Endothelial cell of umbilical vein (primary cell): ENCODE measurements around the gene CAND2. TPM values are rescaled to one million over a fixed set of nuclear protein-coding genes. Genes with fewer than 3 reads are reported as not detected.

Experiments
- BruUV-seq: library from RNA; stranded (reverse); fragments of 400-500 nt; replicated peaks from 2 replicates; lab custom pipeline; 2021; lab: Mats Ljungman, UMichigan
- CTCF ChIA-PET: fragments of 300-600, 350-600 bp; sonication (Branson Sonifier 250); formaldehyde crosslinking; loops from one replicate; lab custom pipeline; 2021; ENCODE audit warnings: antibody characterized with exemption, inconsistent platforms; lab: Charles Lee
- POLR2A ChIA-PET: fragments of 300-600, 350-600 bp; sonication (Branson Sonifier 250); formaldehyde crosslinking; loops from one replicate; lab custom pipeline; 2021; ENCODE audit warnings: antibody characterized with exemption, inconsistent platforms; lab: Charles Lee
- DNase-seq: peaks from one replicate; pipeline ENCODE4 v3.0.0-alpha.2; 2011; ENCODE audit warnings: low read depth, low spot score
- FAIRE-seq: peaks from 2 replicates; lab custom pipeline; 2011; peaks lifted over from hg19 to GRCh38; lab: Jason Lieb, UNC
- H2AFZ ChIP-seq: 2 replicates; pipeline ENCODE4 v1.6.0; 2012; ENCODE audit warnings: low read depth, low read length, control low read depth, inconsistent platforms
- H3K27ac ChIP-seq: 2 replicates; pipeline ENCODE4 v1.5.1; 2011; ENCODE audit warnings: low read depth, mild to moderate bottlenecking, control low read depth, low read length, moderate library complexity; ENCODE audit not compliant: insufficient read depth
- H3K27me3 ChIP-seq, 2 experiments: 2 replicates each; pipeline versions ENCODE4 v1.6.0 to v1.6.1; 2011; ENCODE audit warnings: low read length in 2 of 2, mixed read lengths in 1 of 2; ENCODE audit not compliant: control insufficient read depth in 2 of 2, insufficient read depth in 2 of 2
- H3K36me3 ChIP-seq, 2 experiments: 2 replicates in 1 of 2; 3 replicates in 1 of 2; pipeline ENCODE4 v1.5.1; 2011; ENCODE audit warnings: low read length in 2 of 2, mild to moderate bottlenecking in 1 of 2, moderate library complexity in 1 of 2; ENCODE audit not compliant: control insufficient read depth in 2 of 2, insufficient read depth in 2 of 2; ENCODE audit errors: extremely low read depth in 1 of 2
- H3K4me1 ChIP-seq: 3 replicates; pipeline ENCODE4 v1.5.1; 2011; ENCODE audit warnings: mild to moderate bottlenecking, low read length; ENCODE audit not compliant: control insufficient read depth, insufficient read depth; ENCODE audit errors: extremely low read depth
- H3K4me2 ChIP-seq: 2 replicates; pipeline ENCODE4 v1.6.1; 2011; ENCODE audit warnings: low read length, control low read depth, mixed read lengths; ENCODE audit not compliant: insufficient read depth
- H3K4me3 ChIP-seq, 3 experiments: fragments of 200-600 bp in 1 of 3; sonication (generic), shearing (Covaris generic) in 1 of 3; replicated peaks in 1 of 3; 2 replicates each; pipeline ENCODE4 v1.5.1; 2011 to 2016; ENCODE audit warnings: control low read depth in 3 of 3, low read length in 3 of 3, mild to moderate bottlenecking in 2 of 3, inconsistent platforms in 1 of 3, low read depth in 1 of 3, moderate library complexity in 1 of 3; ENCODE audit not compliant: insufficient read depth in 1 of 3
- H3K79me2 ChIP-seq: 2 replicates; pipeline ENCODE4 v1.6.0; 2012; ENCODE audit warnings: low read length, inconsistent platforms; ENCODE audit not compliant: control insufficient read depth, insufficient read depth
- H3K9ac ChIP-seq: replicated peaks from 2 replicates; pipeline ENCODE3; 2011; ENCODE audit warnings: low read length, control low read depth; ENCODE audit not compliant: insufficient read depth; ENCODE audit errors: extremely low read depth
- H3K9me1 ChIP-seq: replicated peaks from 3 replicates; pipeline ENCODE4 v1.6.0; 2011; ENCODE audit warnings: mild to moderate bottlenecking, low read length; ENCODE audit not compliant: control insufficient read depth, insufficient read depth; ENCODE audit errors: extremely low read depth
- H3K9me3 ChIP-seq: replicated peaks from 2 replicates; pipeline ENCODE4 v1.5.1; 2012; ENCODE audit warnings: low read length, inconsistent platforms; ENCODE audit not compliant: control insufficient read depth, insufficient read depth
- H4K20me1 ChIP-seq: replicated peaks from 2 replicates; pipeline ENCODE3; 2011; ENCODE audit warnings: mild to moderate bottlenecking, low read length; ENCODE audit not compliant: control insufficient read depth, insufficient read depth; ENCODE audit errors: extremely low read depth
- EZH2 ChIP-seq: IDR thresholded peaks from 2 replicates; pipeline ENCODE4 v1.6.1; 2012; ENCODE audit warnings: borderline replicate concordance, low read depth, mild to moderate bottlenecking, moderate library complexity, low read length, inconsistent platforms; ENCODE audit not compliant: severe bottlenecking
- FOS ChIP-seq: IDR thresholded peaks from 2 replicates; pipeline ENCODE4 v1.6.1; 2011; ENCODE audit warnings: mild to moderate bottlenecking, low read length, moderate library complexity, borderline replicate concordance; ENCODE audit not compliant: insufficient read depth
- GATA2 ChIP-seq: IDR thresholded peaks from 2 replicates; pipeline ENCODE4 v1.7.0; 2011; ENCODE audit warnings: low read depth, mild to moderate bottlenecking, moderate library complexity, mixed read lengths, low read length; ENCODE audit not compliant: insufficient read length, insufficient read depth
- MYC ChIP-seq: IDR thresholded peaks from one replicate; pipeline ENCODE4 v1.6.1; 2011; ENCODE audit warnings: mild to moderate bottlenecking, low read depth, low read length
- POLR2A ChIP-seq: IDR thresholded peaks from 2 replicates; pipeline ENCODE4 v1.6.1; 2012; ENCODE audit warnings: low read depth, mild to moderate bottlenecking, control low read depth, low read length
- dilution Hi-C: fragments of 300-500 bp; cut with MboI; formaldehyde crosslinking; loops from one replicate; pipeline ENCODE4 v1.15.0; 2019; ENCODE audit warnings: low sequenced_read_pairs; ENCODE audit not compliant: extremely low pct_ligation_motif_present
- intact Hi-C: fragments of 100-400 bp; cut with micrococcal nuclease; formaldehyde crosslinking; loops from one replicate; pipeline ENCODE4 v1.10.0; 2022
- polyA plus RNA-seq, 4 experiments: library from polyadenylated mRNA; depleted of rRNA in 3 of 4; stranded (reverse) in 3 of 4; unstranded in 1 of 4; fragments of >200 nt; gene quantifications; 2 replicates each; pipeline versions ENCODE4 v1.2.1 to v1.2.3, GENCODE V29; 2011 to 2012; ENCODE audit warnings: missing spikeins in 1 of 4
- total RNA-seq: library from RNA; stranded (reverse); gene quantifications from 2 replicates; pipeline ENCODE4 v1.2.3, GENCODE V29; 2021
- TF ChIP-seq, protein P1 (sequence below): IDR thresholded peaks from 2 replicates; pipeline ENCODE4 v1.6.1; 2011; ENCODE audit not compliant: insufficient read depth, insufficient read length
- TF ChIP-seq, protein P2 (sequence below), 2 donors: IDR thresholded peaks; 1 replicate in 1 of 2; 2 replicates in 1 of 2; pipeline ENCODE4 v1.5.1; 2011; ENCODE audit warnings: low read length in 2 of 2, mild to moderate bottlenecking in 2 of 2, moderate library complexity in 2 of 2, control low read depth in 1 of 2, inconsistent platforms in 1 of 2, low read depth in 1 of 2; ENCODE audit not compliant: insufficient read depth in 1 of 2; ENCODE audit errors: extremely low read depth in 1 of 2

Gene CAND2
- total and polyA plus RNA-seq, 2 donors (not counting 3 experiments of a cell fraction or from before 2014, with no cell fraction given), result 7.1 to 11.0 TPM

DNA sequence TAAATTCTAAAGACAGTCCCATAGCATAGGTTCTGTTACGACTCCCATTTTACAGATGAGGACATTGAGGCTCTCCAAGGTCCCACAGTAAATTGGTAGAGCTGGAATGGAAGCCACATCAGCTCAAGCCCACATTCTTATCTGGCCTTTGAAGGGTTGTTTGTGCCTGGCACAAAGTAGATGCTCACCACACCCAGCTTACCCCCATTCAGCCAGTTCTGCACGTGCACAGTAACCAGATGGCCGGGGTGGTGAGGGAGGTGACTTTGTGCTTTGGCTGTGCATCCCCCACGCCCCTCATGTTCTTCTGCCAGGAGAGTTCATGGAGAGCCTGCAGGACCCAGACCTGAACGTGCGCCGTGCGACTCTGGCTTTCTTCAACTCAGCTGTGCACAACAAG lies 28.7 kb downstream of the CAND2 start:
- Histone ChIP-seq H3K36me3 (no peaks in the 10 kb centered on the region), H3K27ac (no peak overlapping the region), H3K27me3 (no peaks in the 10 kb centered on the region), H3K4me3 (no peak overlapping the region), H3K9me1 (no peaks in the 10 kb centered on the region), H3K79me2 (no peaks in the 10 kb centered on the region), H4K20me1 (no peaks in the 10 kb centered on the region), H3K4me1 (peaks cover 5% of the 10 kb centered on the region), H3K9ac (no peak overlapping the region), H3K4me2 (no peak overlapping the region), H3K9me3 (no peaks in the 10 kb centered on the region), H2AFZ (no peak overlapping the region)
- ChIA-PET POLR2A (no interaction called here), CTCF (interaction anchor here (1.3 kb wide), 1 partner anchor 15 kb away, joined by 3 read pairs; no protein-coding TSS in a partner anchor)
- BruUV-seq, result no TSS peak
- TF ChIP-seq, protein P1, sequence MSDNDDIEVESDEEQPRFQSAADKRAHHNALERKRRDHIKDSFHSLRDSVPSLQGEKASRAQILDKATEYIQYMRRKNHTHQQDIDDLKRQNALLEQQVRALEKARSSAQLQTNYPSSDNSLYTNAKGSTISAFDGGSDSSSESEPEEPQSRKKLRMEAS, result no peak
- TF ChIP-seq FOS (no peak), EZH2 (no peak), POLR2A (no peak)
- DNase-seq (no peak), FAIRE-seq (no peak)
- dilution Hi-C loops (no loop called here), intact Hi-C loops (no loop called here)

DNA sequence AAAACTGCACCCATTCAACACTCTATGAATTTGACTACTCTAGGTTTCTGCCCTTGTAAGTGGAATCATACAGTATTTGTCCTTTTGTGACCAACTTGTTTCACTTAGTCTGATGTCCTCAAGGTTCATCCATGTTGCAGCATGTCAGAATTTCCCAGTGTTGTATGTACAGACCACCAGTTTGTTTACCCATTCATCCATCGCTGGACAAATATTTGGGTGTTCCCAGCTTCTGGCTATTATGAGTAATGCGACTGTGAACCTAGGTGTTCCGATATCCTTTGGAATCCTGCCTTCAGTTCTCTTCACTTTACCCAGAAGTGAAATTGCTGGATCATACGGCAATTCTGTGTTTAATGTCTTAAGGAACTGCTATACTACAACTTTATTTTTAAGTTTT lies 32.3 kb downstream of the CAND2 start:
- dilution Hi-C loops (no loop called here), intact Hi-C loops (no loop called here)
- H3K9me3 ChIP-seq, result no peaks in the 10 kb centered on the region
- TF ChIP-seq MYC (no peak), EZH2 (no peak), FOS (no peak), GATA2 (no peak), POLR2A (no peak)
- TF ChIP-seq, protein P1, result no peak
- TF ChIP-seq, protein P2, sequence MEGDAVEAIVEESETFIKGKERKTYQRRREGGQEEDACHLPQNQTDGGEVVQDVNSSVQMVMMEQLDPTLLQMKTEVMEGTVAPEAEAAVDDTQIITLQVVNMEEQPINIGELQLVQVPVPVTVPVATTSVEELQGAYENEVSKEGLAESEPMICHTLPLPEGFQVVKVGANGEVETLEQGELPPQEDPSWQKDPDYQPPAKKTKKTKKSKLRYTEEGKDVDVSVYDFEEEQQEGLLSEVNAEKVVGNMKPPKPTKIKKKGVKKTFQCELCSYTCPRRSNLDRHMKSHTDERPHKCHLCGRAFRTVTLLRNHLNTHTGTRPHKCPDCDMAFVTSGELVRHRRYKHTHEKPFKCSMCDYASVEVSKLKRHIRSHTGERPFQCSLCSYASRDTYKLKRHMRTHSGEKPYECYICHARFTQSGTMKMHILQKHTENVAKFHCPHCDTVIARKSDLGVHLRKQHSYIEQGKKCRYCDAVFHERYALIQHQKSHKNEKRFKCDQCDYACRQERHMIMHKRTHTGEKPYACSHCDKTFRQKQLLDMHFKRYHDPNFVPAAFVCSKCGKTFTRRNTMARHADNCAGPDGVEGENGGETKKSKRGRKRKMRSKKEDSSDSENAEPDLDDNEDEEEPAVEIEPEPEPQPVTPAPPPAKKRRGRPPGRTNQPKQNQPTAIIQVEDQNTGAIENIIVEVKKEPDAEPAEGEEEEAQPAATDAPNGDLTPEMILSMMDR (IDR thresholded peaks at IDR 0.05; ENCODE audit: extremely low read depth in 1 of 2, insufficient read depth in 1 of 2, low read depth in 1 of 2, low read length in 2 of 2), result no peak
- peaks cover 7% of the 10 kb centered on the region for H3K4me1 ChIP-seq
- FAIRE-seq, result no peak
- no peaks in the 10 kb centered on the region for H3K9me1 ChIP-seq
- no peak for DNase-seq
- no peaks in the 10 kb centered on the region for H3K79me2 ChIP-seq
- POLR2A ChIA-PET, result interaction anchor here (0.7 kb wide), 1 partner anchor 640 kb away, joined by 7 read pairs; no protein-coding TSS in a partner anchor
- H3K27me3 ChIP-seq, result no peaks in the 10 kb centered on the region
- H4K20me1 ChIP-seq, result no peaks in the 10 kb centered on the region
- no peak overlapping the region for H2AFZ ChIP-seq
- no TSS peak for BruUV-seq
- no peak overlapping the region for H3K4me2 ChIP-seq
- no peak overlapping the region for H3K4me3 ChIP-seq
- peaks cover 11 to 20% of the 10 kb centered on the region in 2 experiments for H3K36me3 ChIP-seq
- CTCF ChIA-PET, result interaction anchor here (1.3 kb wide), 1 partner anchor 15 kb away, joined by 4 read pairs; no protein-coding TSS in a partner anchor
- no peak overlapping the region for H3K9ac ChIP-seq
- H3K27ac ChIP-seq, result no peak overlapping the region
